A549 treated with GW870086 at 1 μM for 4 hours (cell line): ENCODE data around the gene BMAL1. TPM values are rescaled to one million over a fixed set of nuclear protein-coding genes. Genes with fewer than 3 reads are reported as not detected.

Source experiments
- total RNA-seq: library from RNA; stranded (reverse); fragments of 200-300 nt; extraction: Qiagen RNA extraction; gene quantifications from 5 replicates; pipeline ENCODE4 v1.2.3, GENCODE V29; 2022; ENCODE audit warnings: low read depth

Gene BMAL1
- 6.0 to 9.1 TPM (median 8.5 TPM) in 5 replicates for total RNA-seq

GRCh38 chr11:13277768-13278608 lies at the start of gene BMAL1:
Gene BMAL1 (plus strand): TSS chr11:13277790. CDS start chr11:13354309, 76,519 bp downstream.

Other genes starting within 250 kb of the BMAL1 start
- gene BTBD10, start 185.4 kb downstream of the BMAL1 start, total RNA-seq, result 39.2 to 49.4 TPM (median 43.1 TPM) in 5 replicates
- gene PTH, start 218.2 kb downstream of the BMAL1 start, total RNA-seq, result not detected in 5 replicates